Glutamatergic neuron (in vitro differentiated cells): ENCODE results near the gene ATIC. TPM values are rescaled to one million over a fixed set of nuclear protein-coding genes. Genes with fewer than 3 reads are reported as not detected.

Source experiments
- DNase-seq: peaks from one replicate; pipeline ENCODE4 v3.0.0; 2022
- H3K27ac Mint-ChIP-seq: one replicate; pipeline ENCODE4 v1.8.0; 2020; ENCODE audit warnings: mild to moderate bottlenecking, mixed read lengths, inconsistent platforms; ENCODE audit not compliant: unreplicated experiment
- H3K27me3 Mint-ChIP-seq: one replicate; pipeline ENCODE4 v1.8.0; 2020; ENCODE audit warnings: mild to moderate bottlenecking, moderate library complexity, mixed read lengths, inconsistent platforms; ENCODE audit not compliant: unreplicated experiment
- H3K36me3 Mint-ChIP-seq: one replicate; pipeline ENCODE4 v1.8.0; 2020; ENCODE audit warnings: mild to moderate bottlenecking, mixed read lengths, inconsistent platforms; ENCODE audit not compliant: unreplicated experiment
- H3K4me1 Mint-ChIP-seq: one replicate; pipeline ENCODE4 v1.8.0; 2020; ENCODE audit warnings: mild to moderate bottlenecking, low read depth, mixed read lengths, inconsistent platforms; ENCODE audit not compliant: unreplicated experiment
- H3K4me3 Mint-ChIP-seq: one replicate; pipeline ENCODE4 v1.8.0; 2020; ENCODE audit warnings: mild to moderate bottlenecking, mixed read lengths, inconsistent platforms; ENCODE audit not compliant: unreplicated experiment
- H3K9me3 Mint-ChIP-seq: one replicate; pipeline ENCODE4 v1.8.0; 2020; ENCODE audit warnings: mild to moderate bottlenecking, moderate library complexity, mixed read lengths, inconsistent platforms; ENCODE audit not compliant: unreplicated experiment
- total RNA-seq: library from RNA; stranded (reverse); fragmentation: NEBNext Ultra II Directional; extraction: Animal tissue kit (Norgen Biotek cat#: 25700); gene quantifications from one replicate; pipeline ENCODE4 v1.2.1, GENCODE V29; 2021; ENCODE audit not compliant: unreplicated experiment
- TF ChIP-seq, protein P1 (sequence below): fragments of 200-600 bp; sonication (generic); IDR thresholded peaks from one replicate; pipeline ENCODE4 v1.5.0; 2021; ENCODE audit not compliant: partially characterized antibody, unreplicated experiment

ATIC gene
- total RNA-seq, 1 donor from 2014 or later = 51.5 TPM

DNA sequence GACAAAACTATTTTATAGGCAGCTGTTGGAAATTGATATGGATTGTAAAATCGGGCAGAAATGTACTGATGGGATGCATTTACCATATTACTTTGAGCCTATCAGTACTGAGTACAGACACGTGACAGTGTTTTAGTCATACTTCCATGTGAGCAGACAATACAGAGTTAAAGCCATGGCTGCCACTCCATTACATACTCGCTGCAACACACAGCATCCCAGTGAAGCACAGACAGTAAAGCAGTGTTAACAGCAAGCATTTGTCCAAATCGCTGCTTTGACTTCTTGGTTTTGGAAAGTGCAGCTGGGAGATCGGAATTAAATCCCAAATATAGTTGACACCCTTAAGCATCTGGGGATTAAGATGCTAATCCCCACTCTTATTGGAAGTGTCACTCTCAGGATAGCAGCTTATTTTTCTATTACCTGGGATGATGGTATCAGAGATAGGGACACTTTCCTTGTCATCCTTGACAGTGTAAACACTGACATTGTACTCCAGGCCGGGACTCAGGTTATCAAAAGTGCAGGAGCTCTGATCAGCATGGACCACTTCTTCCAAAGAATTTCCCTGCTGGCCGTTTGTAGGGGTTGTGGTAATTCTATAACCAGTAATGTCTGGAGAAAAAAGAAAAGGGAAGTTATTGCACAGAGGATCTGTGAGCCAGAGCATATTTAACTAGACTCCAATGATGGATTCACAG is 82.4 kb downstream of the ATIC start:
- H3K4me3 Mint-ChIP-seq = no peak overlapping the region
- no peak overlapping the region for H3K27ac Mint-ChIP-seq
- H3K9me3 Mint-ChIP-seq = no peaks in the 10 kb centered on the region
- H3K36me3 Mint-ChIP-seq = peaks cover 8% of the 10 kb centered on the region
- DNase-seq = no peak
- no peaks in the 10 kb centered on the region for H3K27me3 Mint-ChIP-seq
- TF ChIP-seq, protein P1, sequence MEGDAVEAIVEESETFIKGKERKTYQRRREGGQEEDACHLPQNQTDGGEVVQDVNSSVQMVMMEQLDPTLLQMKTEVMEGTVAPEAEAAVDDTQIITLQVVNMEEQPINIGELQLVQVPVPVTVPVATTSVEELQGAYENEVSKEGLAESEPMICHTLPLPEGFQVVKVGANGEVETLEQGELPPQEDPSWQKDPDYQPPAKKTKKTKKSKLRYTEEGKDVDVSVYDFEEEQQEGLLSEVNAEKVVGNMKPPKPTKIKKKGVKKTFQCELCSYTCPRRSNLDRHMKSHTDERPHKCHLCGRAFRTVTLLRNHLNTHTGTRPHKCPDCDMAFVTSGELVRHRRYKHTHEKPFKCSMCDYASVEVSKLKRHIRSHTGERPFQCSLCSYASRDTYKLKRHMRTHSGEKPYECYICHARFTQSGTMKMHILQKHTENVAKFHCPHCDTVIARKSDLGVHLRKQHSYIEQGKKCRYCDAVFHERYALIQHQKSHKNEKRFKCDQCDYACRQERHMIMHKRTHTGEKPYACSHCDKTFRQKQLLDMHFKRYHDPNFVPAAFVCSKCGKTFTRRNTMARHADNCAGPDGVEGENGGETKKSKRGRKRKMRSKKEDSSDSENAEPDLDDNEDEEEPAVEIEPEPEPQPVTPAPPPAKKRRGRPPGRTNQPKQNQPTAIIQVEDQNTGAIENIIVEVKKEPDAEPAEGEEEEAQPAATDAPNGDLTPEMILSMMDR = no peak
- no peaks in the 10 kb centered on the region for H3K4me1 Mint-ChIP-seq

DNA sequence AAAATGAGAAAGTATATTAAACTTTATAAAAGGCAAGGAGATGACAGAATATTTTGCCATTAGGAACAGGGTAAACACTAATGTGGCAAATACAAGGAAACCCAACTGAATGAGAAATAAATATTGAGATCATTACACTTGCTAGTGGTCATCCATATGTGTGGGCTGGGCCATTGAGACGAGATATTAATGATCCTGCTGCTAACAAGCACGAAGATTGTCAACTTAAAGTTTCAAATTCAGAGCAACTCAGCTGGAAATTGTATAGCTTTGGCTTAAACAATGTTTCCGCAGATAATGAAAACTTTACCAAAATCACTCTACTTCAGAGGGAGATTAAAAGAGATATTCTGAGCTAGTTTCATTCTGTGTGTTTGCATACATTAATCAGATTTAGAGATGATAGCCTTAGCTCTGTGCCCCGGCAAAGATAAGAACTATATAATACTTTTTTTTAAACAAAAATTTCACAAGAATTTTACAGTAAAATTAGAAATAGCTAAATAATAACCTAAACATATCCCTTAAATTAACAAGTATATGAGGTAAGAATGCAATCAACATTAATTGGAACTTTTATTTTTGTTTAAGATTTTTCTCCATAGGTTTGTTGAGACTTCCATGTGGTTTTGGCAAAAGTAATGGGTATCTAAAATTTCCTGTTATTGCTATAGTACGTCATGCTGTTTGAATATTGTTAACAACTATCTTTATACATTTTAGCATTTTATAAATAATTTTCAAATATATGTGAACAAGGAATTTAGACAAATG is 84.0 kb downstream of the ATIC start:
- TF ChIP-seq, protein P1 = no peak
- no peaks in the 10 kb centered on the region for H3K27me3 Mint-ChIP-seq
- H3K9me3 Mint-ChIP-seq = no peaks in the 10 kb centered on the region
- H3K27ac Mint-ChIP-seq = no peak overlapping the region
- no peaks in the 10 kb centered on the region for H3K4me1 Mint-ChIP-seq
- H3K4me3 Mint-ChIP-seq = no peak overlapping the region
- H3K36me3 Mint-ChIP-seq = peaks cover 8% of the 10 kb centered on the region
- DNase-seq = no peak

DNA sequence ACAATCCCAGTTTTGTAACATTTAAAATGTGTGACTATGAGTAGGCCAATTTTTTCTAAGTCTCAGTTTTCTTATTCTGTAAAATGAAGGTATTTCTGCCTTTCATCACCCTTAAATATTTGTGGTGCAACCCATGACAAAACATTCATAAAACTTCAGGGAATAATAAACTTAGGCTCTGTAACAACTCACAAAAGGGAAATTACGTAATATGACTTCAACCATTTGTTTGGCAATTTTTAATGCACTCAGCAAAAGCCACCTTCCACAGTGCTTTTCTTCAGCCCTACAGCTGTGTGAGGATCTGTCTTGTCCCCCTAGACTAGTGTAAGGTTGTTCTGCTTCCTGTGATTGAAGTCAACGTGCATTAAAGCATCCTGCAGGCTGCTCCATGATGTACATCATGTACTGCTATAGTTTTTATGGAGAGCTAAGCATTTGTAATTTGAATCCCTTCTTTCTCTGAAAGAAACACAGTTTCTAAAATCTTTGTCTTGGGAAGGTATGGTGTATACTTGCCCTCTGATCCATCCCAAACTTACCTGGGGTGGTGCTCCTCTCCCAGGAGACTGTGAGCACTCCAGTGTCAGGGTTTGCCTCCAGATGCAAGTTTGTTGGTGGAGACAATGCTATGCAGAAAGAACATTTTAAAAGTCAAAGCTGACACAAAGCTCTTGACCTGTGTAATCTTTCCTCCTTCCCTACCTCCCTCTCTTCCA is 84.9 kb downstream of the ATIC start:
- Mint-ChIP-seq H3K27me3 (no peaks in the 10 kb centered on the region), H3K4me3 (no peak overlapping the region), H3K9me3 (no peaks in the 10 kb centered on the region), H3K27ac (no peak overlapping the region), H3K36me3 (peaks cover 8% of the 10 kb centered on the region), H3K4me1 (no peaks in the 10 kb centered on the region)
- no peak for DNase-seq
- TF ChIP-seq, protein P1 = no peak

DNA sequence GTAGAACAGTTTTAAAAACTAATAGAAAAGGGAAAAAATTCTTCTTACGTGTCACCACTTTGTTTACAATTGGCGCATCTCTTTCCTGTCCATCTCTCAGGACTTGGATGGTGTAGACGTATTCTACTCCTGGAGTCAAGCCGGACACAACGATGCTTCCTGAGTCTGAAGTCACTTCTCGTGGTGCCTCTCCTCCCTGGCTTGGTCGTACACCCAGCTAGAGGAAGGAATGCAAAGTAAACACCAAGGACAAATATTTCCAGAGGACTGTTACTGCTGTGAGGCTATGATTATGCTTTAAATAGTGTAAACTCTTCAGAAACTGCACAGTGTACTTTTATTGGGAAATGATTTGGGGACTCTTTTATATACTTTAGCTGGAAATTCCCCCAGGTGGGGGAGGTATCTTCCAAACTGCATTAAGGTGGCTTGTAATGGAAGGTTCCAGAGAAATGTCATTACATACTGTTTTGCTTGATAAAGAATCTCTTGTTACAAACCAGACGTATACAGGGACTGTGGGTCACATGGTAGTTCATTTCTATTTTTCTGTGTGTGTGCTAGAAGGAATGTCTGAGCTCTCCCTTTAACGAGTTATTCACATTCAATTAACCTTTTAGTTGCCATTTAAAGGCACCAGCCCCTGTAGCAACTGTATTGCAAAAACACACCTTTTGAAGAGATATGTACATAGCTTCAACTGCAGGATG is 85.9 kb downstream of the ATIC start:
- Mint-ChIP-seq H3K4me3 (no peak overlapping the region), H3K27ac (no peak overlapping the region), H3K36me3 (peaks cover under 1% of the 10 kb centered on the region), H3K4me1 (no peaks in the 10 kb centered on the region), H3K9me3 (no peaks in the 10 kb centered on the region), H3K27me3 (no peaks in the 10 kb centered on the region)
- DNase-seq = no peak
- TF ChIP-seq, protein P1 = no peak
